ENCODE data around the gene ABHD5.

ABHD5 gene

DNA sequence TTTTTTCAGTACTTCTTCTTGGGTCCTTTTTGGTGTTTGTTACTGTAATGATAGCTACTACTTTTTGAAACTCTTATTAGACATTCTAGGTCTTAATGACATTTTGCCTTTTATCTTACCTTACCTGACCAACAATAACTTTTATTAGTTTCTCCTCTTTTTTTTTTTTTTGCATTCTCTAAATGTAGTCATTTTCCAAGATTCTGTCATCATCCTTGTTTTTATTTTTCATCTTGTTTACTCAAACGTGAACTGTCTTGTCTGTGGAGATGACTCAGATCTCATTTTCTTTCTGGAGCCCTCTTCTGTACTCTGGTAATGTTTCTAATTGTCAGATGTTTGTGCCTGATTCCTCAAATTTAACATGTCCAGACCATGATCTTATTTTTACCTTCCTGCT lies 2.9 kb downstream of the ABHD5 start:
- no peak overlapping the region for H3K4me3 ChIP-seq (ENCODE audit: low read length)
- TF ChIP-seq, protein P1, sequence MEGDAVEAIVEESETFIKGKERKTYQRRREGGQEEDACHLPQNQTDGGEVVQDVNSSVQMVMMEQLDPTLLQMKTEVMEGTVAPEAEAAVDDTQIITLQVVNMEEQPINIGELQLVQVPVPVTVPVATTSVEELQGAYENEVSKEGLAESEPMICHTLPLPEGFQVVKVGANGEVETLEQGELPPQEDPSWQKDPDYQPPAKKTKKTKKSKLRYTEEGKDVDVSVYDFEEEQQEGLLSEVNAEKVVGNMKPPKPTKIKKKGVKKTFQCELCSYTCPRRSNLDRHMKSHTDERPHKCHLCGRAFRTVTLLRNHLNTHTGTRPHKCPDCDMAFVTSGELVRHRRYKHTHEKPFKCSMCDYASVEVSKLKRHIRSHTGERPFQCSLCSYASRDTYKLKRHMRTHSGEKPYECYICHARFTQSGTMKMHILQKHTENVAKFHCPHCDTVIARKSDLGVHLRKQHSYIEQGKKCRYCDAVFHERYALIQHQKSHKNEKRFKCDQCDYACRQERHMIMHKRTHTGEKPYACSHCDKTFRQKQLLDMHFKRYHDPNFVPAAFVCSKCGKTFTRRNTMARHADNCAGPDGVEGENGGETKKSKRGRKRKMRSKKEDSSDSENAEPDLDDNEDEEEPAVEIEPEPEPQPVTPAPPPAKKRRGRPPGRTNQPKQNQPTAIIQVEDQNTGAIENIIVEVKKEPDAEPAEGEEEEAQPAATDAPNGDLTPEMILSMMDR (conservative IDR thresholded peaks at IDR 0.05; ENCODE audit: low read length), result no peak
- peak; percentile 14 for DNase-seq (ENCODE audit: low read depth)

DNA sequence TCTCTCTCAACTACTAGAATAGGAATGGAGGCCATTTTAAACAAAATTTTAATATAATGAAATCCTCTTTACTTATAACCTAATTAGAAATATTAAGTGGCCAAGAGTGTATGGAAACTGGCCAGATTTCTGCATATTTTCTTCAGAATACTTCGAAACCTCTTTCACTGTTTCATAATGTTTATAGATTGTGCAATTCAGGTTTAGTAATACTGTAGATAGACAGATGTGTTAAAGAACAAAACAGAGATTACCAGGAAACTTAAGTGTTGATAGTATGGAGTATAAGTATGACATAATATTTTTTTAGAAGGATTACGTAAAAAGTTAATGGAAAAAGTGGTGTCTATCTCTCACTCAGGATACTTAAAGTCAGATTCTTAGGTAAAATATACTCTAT lies 4.7 kb downstream of the ABHD5 start:
- no peak overlapping the region for H3K4me3 ChIP-seq (ENCODE audit: low read length)
- DNase-seq (ENCODE audit: low read depth), result peak; percentile 81
- TF ChIP-seq, protein P1 (conservative IDR thresholded peaks at IDR 0.05; ENCODE audit: low read length), result no peak

DNA sequence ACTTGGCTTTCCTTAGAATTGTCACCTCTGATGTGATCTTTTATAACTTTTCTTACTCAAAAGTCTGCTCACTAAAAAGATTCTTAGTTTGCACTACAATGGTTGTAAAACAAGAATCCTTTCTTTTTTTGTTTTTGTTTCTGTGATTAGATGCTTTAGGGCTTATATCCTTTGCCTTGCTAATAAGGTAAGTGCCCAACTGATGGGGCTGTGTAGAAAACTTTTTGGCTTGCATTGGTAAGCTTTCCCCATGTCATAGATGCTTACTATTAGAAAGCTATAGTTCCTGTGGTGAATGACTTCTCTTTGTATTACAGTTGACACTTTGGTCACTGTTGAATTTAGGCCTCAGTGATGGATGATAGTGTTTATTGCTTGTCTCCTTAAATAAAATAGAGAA lies 5.1 kb downstream of the ABHD5 start:
- no peak overlapping the region for H3K4me3 ChIP-seq (ENCODE audit: low read length)
- TF ChIP-seq, protein P1 (conservative IDR thresholded peaks at IDR 0.05; ENCODE audit: low read length), result no peak

DNA sequence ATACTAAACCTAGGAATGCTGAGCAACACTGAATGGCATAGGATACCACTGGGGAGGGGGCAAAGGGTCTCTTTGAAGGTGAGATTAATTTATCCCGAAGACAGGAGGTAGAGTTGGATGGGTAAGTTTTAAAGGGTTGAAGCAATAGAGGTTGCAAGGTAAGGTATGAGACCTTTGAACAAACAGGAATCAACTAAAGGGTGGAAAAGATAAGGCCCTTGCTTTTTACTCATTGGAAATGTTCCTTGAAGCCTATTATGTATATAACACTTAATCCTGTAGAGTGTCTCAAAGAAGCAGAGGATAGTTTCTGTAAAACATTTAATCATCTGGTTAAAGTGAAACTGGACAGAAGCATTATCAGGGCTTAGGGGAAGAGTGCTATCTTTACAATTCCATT lies 5.7 kb downstream of the ABHD5 start:
- no peak for DNase-seq (ENCODE audit: low read depth)
- TF ChIP-seq, protein P1 (conservative IDR thresholded peaks at IDR 0.05; ENCODE audit: low read length), result no peak
- H3K4me3 ChIP-seq (ENCODE audit: low read length), result no peak overlapping the region

More for the DNA sequence above, 5.1 kb downstream of the ABHD5 start:
- DNase-seq (ENCODE audit: low read depth), result no peak

DNA sequence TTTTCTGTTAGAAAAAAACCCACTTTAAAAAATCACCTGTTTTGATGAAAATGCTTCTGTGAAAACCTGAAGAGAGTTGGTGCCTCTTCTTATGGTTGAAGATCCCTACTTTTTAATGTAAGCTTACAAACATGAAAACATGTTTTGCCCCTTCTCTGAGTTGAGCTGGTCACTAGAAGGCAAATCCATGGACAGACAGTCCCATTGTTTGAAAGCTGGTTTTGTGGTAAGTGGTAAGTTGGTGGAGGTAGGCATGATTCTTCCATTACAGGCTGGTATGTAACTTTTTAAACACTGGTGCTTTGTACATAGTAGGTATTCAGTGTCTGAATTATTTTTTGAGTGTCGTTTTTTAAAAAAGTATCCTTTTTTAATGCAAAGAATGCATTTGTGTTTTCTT lies 6.1 kb downstream of the ABHD5 start:
- TF ChIP-seq, protein P1 (conservative IDR thresholded peaks at IDR 0.05; ENCODE audit: low read length), result no peak
- DNase-seq (ENCODE audit: low read depth), result no peak

DNA sequence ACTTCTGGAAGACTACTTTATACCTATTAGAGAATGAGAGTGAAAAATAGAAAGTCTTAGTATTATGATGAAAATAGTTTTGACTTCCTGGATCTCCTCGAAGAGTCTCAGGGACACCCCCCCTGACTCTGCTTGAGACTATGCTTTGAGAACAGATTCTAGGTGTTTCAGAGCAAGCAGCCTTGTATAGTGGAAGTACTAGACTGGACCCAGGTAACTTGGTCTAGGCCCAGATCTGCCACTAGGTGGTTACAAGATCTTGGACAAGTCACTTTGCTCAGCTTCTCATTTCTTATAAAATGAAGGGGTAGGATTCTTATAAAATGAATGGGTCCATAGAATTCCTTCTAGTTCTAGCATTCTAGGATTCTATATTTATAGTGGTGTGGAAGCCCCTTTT lies 9.1 kb downstream of the ABHD5 start:
- TF ChIP-seq, protein P1 (conservative IDR thresholded peaks at IDR 0.05; ENCODE audit: low read length), result peak; percentile 32; the same call in 1 of the 2 replicates
- no peak overlapping the region for H3K4me3 ChIP-seq (ENCODE audit: low read length)
- no peak for DNase-seq (ENCODE audit: low read depth)

More for the DNA sequence above, 6.1 kb downstream of the ABHD5 start:
- H3K4me3 ChIP-seq (ENCODE audit: low read length), result no peak overlapping the region

DNA sequence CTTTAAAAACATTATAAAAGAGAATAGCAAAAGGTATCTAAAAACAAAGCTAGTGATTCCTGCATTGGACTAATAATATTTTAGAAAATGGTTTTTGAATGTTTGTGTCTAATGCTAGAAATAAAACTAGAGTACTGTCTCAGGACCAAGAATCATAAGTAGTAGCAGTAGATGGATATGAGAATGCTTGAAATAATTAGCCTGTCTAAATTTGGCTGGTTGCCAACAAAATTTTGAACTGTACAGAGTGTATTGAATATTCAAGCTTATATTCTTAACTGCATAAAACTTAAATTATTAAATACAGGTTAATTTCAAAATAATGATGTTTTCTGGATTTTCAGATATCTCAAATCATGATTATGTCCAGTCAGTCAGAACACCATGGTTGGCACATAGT lies 14.0 kb downstream of the ABHD5 start:
- no peak overlapping the region for H3K4me3 ChIP-seq (ENCODE audit: low read length)
- no peak for DNase-seq (ENCODE audit: low read depth)
- TF ChIP-seq, protein P1 (conservative IDR thresholded peaks at IDR 0.05; ENCODE audit: low read length), result no peak

Data from AG10803 (cell line).